Right renal cortex interstitium (tissue), 3 donors: Measurements from ENCODE around the gene FNDC10. TPM values are rescaled to one million over a fixed set of nuclear protein-coding genes. Genes with fewer than 3 reads are reported as not detected.
A peak's percentile ranks its signal among the peaks of the same experiment; 100 is the strongest.
"Not testable (repeated sequence)": the region's sequence is repeated elsewhere in the genome, so short reads cannot be mapped to it uniquely, and the experiment has no call there.

ENCODE experiments used
- DNase-seq, 3 donors: peaks; one replicate each; pipeline ENCODE4 v3.0.0-alpha.2; 2013; ENCODE audit warnings: low read depth in 3 of 3, low spot score in 2 of 3
- polyA plus RNA-seq, 3 donors: library from polyadenylated mRNA; unstranded; fragments of 120-200 nt; gene quantifications; one replicate each; pipeline ENCODE4 v1.2.1, GENCODE V29; 2013; ENCODE audit not compliant: insufficient read length in 3 of 3

FNDC10 gene
- polyA plus RNA-seq, 3 donors: 1.3 to 2.5 (median 2.2) TPM

- no peak for DNase-seq
These were observed 1.1 kb upstream of the FNDC10 start for GRCh38 chr1:1600861-1601563.

- DNase-seq: no peak
These were observed 653 bp downstream of the FNDC10 start for GRCh38 chr1:1599030-1599934.

GRCh38 chr1:1598720-1599029 is 1.3 kb downstream of the FNDC10 start:
- DNase-seq: no peak

DNA sequence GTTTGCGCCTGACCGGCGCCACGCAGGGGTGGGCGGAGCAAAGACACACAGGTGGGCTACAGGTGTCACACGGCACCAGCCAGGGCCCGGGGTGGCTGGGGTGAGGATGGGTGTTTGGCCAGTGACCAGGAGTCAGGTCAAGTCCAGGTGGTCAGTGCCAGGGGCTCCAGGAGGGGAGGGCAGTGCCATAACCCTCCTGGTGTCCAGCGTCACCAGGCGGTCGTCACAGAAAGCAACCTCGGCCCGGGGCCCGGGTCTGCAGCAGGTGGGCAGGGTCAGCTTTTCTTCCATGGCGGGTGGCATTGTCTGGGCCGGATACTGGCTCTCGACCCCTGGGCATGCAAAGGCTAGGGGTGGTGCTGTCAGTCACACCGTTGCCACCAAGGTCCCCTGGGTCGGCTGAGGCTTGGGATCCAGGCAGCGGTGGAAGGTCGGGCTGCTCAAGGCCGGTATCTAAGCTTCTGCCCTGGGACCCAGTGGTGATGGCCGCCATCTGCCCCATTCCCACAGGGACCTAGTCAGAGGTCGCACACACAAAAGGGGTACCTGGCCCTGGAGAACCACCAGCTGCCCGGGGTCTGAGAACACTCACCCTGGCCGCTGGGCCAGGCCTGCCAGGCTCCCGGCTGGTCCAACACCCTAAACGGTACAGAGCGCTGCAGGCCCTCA is 1.8 kb downstream of the FNDC10 start:
- no peak for DNase-seq

DNA sequence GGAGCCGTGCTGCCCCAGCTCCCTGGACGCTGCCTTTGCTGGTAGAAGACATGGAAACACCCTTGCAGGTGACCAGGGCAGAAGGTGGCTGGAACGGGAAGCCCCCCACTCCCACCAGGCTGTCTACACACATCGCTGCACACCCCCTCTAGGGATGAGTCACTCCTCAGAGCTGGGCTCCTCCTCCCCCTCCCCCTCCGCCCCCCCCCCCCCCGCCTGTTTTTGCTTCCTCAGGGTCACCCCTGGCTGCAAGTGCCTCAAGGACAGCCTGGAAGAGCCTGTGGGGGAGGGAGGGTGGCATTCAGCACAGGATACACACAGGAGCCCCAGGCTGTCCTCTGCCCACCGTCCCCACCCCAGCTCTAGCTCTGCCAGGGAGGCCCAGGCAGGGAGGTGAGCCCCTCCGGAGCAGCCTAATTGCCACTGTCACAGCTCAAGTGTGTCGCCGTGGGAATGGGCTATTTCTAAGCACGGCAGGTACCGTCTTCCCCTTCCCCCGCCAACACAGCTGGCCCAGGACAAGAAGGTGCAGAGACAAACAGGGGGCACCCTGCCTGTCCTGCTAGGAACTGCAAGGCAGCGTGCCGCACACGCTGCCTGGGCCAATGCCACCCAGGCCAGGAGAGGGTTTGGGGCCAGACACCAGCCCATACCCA is 2.5 kb downstream of the FNDC10 start:
- no peak for DNase-seq

DNA sequence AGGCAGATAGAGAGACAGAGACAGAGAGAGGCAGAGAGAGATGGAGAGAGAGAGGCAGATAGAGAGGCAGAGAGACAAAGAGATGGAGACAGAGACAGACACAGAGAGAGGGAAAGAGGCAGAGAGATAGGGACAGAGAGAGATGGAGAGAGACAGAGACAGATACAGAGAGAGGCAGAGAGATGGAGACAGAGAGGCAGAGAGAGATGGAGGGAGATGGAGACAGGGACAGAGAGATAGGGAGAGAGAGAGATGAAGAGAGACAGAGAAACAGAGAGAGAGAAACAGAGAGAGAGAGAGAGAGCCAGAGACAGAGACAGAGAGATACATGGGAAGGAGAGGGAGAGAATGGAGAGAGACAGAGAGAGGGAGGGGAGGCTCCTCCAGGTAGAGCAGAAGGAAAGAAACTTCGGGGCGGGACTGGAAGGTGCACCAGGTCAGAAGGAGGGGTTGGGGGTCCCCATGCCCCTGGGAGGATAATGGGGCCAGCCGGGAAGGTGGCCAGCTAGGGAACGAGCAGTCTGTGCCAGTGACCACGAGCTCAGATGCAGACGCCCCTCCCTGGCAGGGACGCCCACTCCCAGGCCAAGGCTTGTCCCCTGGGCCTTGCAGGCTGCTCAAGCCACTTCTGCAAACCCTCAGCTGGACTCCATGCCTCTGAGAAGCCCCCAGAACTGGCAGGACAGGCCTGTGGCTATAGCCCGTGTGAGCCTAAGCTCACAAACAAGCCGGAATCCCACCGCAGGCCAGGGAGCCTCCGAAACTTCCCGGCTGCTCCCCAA is 3.3 kb downstream of the FNDC10 start:
- no peak for DNase-seq

DNA sequence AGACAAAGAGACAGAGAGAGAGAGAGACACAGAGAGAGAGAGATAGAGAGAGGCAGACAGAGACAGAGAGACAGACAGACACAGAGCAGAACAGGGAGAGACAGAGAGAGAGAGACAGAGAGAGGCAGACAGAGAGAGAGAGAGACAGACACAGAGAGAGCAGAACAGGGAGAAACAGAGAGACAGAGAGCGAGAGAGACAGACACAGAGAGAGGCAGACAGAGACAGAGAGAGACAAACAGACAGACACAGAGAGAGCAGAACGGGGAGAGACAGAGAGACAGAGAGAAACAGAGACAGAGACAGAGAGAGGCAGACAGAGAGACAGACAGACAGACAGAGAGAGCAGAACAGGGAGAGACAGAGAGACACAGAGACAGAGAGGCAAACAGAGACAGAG is 4.6 kb downstream of the FNDC10 start:
- not testable (repeated sequence) for DNase-seq

- no peak for DNase-seq
These were observed 5.2 kb downstream of the FNDC10 start for GRCh38 chr1:1594602-1595260.

- DNase-seq: no peak
These were observed 5.9 kb downstream of the FNDC10 start for GRCh38 chr1:1593834-1594601.

DNA sequence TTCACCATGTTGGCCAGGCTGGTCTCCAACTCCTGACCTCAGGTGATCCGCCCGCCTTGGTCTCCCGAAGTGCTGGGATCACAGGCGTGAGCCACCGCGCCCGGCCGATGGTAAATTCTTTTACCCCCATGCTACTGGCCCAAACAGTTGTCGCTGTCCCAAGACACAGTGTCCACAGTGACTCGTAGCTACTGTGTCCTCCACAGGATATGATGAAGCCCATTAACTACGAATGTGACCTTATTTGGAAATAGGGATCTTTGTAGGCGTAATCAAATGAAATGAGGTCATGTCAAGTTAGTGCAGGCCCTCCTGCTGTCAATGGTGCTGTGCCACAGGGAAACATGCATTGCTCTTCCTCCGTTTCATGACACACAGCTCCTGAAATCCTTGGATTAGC is 8.5 kb downstream of the FNDC10 start:
- DNase-seq: no peak

DNA sequence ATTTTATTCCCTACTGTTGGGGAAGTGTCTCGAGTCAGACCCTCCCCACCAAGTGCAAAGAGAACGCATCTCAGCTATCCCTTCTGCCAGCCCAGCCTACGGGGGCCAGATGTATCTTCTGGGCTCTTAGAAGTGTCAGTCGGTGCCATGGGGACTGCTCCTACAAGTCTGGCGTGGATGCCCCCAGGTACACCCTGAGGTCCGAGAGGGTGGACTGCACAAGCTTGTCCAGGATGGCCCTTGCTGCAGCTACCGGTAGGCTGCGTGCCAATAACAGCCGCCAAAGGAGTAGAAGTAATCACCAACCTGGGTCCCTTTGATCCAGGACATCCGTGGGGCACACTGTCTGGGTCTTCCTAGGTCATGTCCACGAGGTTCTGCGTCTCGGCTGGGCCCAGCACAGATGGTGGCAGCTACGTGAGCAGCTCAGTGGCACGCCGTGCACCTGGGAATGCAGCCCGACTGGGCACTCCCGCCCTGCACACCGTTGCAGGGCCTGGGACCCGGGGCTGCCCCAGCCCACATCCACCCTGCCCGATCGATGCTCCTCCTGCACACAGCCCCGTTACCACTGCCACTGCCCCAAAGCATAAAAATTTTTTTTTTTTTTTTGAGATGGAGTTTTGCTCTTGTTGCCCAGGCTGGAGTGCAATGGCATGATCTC is 16.5 kb downstream of the FNDC10 start:
- no peak for DNase-seq

DNA sequence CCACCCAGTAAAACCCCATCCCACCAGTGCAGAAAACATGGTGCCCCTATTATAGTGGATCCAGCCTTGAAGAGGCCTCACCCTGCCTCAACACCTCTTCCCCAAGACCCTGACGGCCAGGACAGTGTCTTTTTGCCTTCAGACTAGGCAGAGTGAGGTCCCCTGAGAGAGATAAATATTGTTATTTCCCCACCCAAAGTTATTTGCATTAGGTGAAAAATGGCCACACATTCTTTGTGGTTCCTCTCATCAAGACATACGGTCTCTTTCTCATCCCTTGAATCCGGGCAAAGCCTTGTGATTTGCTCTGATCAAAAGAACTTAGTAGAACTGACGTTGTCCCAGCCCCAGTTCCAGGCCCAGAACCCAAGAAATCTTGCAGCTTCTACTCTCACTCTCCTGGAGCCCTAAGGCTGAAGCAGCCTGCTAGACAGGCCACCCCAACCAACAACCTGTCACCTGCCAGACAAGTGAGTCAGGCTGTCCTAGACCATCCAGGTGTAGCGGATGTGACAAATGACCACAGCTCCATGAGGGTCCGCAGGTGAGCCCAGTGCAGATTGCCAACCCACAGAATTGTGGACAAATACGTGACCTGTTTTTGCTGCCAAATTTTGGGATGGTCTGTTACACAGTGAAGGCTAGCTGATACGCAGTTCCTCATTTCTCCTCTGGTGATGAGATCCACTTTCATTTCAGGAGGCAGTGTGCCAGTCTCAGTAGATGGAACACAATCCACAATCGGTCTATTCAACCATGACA is 17.2 kb downstream of the FNDC10 start:
- no peak for DNase-seq

DNA sequence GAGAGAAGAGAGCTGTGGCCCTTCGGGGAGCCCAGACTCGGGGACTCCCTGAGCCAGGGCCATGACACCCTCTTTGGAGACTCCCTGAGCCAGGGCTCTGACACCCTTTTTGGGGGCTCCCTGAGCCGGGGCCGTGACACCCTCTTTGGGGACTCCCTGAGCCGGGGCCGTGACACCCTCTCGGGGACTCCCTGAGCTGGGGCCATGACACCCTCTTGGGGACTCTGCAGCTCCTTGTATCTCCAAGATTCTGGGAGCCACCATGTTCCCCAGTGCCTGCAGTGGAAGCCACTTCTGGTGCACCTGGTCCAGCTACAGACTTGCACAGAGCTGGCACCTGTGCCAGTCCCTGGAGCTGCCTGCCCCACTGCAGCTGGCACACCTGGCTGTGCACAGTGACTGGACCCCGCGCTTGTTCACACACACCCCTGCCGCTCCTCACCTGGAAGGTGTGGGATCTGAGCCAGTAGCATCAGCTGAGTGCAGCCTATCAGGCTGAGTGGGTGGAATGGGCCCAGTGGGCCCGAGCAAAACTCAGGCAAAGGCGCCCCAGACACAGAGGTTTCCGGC is 21.5 kb downstream of the FNDC10 start:
- DNase-seq: no peak

- no peak for DNase-seq
These were observed 22.4 kb downstream of the FNDC10 start for GRCh38 chr1:1577367-1578011.

- DNase-seq: peak; percentile 74 to 85 (median 79)
These were observed 25.0 kb downstream of the FNDC10 start, which contains the start of gene SSU72 for GRCh38 chr1:1574721-1575537. Gene SSU72 (minus strand): TSS chr1:1574863. CDS start chr1:1574557, 306 bp downstream.
